Neural cell (in vitro differentiated cells): Measurements from ENCODE around the gene TMED6. TPM values are rescaled to one million over a fixed set of nuclear protein-coding genes. Genes with fewer than 3 reads are reported as not detected.

Experiments
- H2AFZ ChIP-seq: fragments of 200-600, 300-800 bp; sonication (generic), shearing (Covaris generic); 2 replicates; pipeline ENCODE4 v1.6.0; 2014; ENCODE audit warnings: low read depth, mild to moderate bottlenecking, antibody characterized with exemption, low read length, moderate library complexity
- H3F3A ChIP-seq: fragments of 200-600 bp; shearing (Covaris generic); 2 replicates; pipeline ENCODE4 v1.6.1; 2016; ENCODE audit warnings: mild to moderate bottlenecking, moderate library complexity, mixed read lengths, antibody characterized with exemption, low read length; ENCODE audit not compliant: insufficient read depth, poor library complexity, severe bottlenecking
- H3K27ac ChIP-seq: fragments of 200-600, 300-800 bp; sonication (generic), shearing (Covaris generic); 2 replicates; pipeline ENCODE4 v1.5.1; 2014; ENCODE audit warnings: mild to moderate bottlenecking, low read length, moderate library complexity
- H3K27me3 ChIP-seq: fragments of 300-800, 200-600 bp; sonication (generic), shearing (Covaris generic); 2 replicates; pipeline ENCODE4 v1.6.0; 2014; ENCODE audit warnings: mild to moderate bottlenecking, low read depth, low read length, moderate library complexity; ENCODE audit not compliant: insufficient read depth
- H3K36me3 ChIP-seq: fragments of 300-800, 200-600 bp; sonication (generic), shearing (Covaris generic); 2 replicates; pipeline ENCODE4 v1.5.1; 2014; ENCODE audit warnings: mild to moderate bottlenecking, antibody characterized with exemption, low read length, moderate library complexity; ENCODE audit not compliant: insufficient read depth
- H3K4me2 ChIP-seq: fragments of 300-800, 200-600 bp; sonication (generic), shearing (Covaris generic); 2 replicates; pipeline ENCODE4 v1.6.0; 2014; ENCODE audit warnings: mild to moderate bottlenecking, low read length
- H3K4me3 ChIP-seq: fragments of 300-800, 200-600 bp; sonication (generic), shearing (Covaris generic); 2 replicates; pipeline ENCODE4 v1.5.1; 2014; ENCODE audit warnings: mild to moderate bottlenecking, low read length, moderate library complexity
- H3K79me2 ChIP-seq: fragments of 200-600 bp; shearing (Covaris generic); replicated peaks from 2 replicates; pipeline ENCODE4 v1.6.0; 2014; ENCODE audit warnings: mild to moderate bottlenecking, low read length, moderate library complexity; ENCODE audit not compliant: insufficient read depth
- H3K9ac ChIP-seq: fragments of 300-800, 200-600 bp; sonication (generic), shearing (Covaris generic); 2 replicates; pipeline ENCODE4 v1.6.1; 2016; ENCODE audit warnings: mild to moderate bottlenecking, low read length, mixed read lengths
- H3K9me2 ChIP-seq: fragments of 200-600 bp; shearing (Covaris generic); 2 replicates; pipeline ENCODE4 v1.6.1; 2016; ENCODE audit warnings: mild to moderate bottlenecking, low read length, mixed read lengths; ENCODE audit not compliant: insufficient read depth
- H3K9me3 ChIP-seq: fragments of 200-600, 300-800 bp; sonication (generic), shearing (Covaris generic); 2 replicates; pipeline ENCODE4 v1.6.1; 2016; ENCODE audit warnings: mild to moderate bottlenecking, mixed run types, low read length, moderate library complexity, mixed read lengths
- H4K20me1 ChIP-seq: fragments of 200-600 bp; shearing (Covaris generic); 2 replicates; pipeline ENCODE4 v1.6.1; 2016; ENCODE audit warnings: mild to moderate bottlenecking, mixed run types; ENCODE audit not compliant: insufficient read depth
- EZH2 ChIP-seq: fragments of 200-600, 300-800 bp; shearing (Covaris generic), sonication (generic); IDR thresholded peaks from 2 replicates; pipeline ENCODE4 v1.6.1; 2014; ENCODE audit warnings: antibody characterized with exemption, low read length, borderline replicate concordance, mild to moderate bottlenecking; ENCODE audit not compliant: insufficient read depth, poor library complexity, severe bottlenecking
- MXI1 ChIP-seq: fragments of 450-650 bp; conservative IDR thresholded peaks from 2 replicates; pipeline ENCODE4 v1.6.1; 2014; ENCODE audit warnings: antibody characterized with exemption, mild to moderate bottlenecking; ENCODE audit not compliant: poor library complexity, severe bottlenecking
- POLR2AphosphoS5 ChIP-seq: IDR thresholded peaks from 2 replicates; pipeline ENCODE4 v1.6.1; 2012
- RAD21 ChIP-seq: fragments of 450-650 bp; conservative IDR thresholded peaks from 2 replicates; pipeline ENCODE4 v1.6.1; 2014; ENCODE audit warnings: antibody characterized with exemption, mild to moderate bottlenecking, moderate library complexity
- REST ChIP-seq: IDR thresholded peaks from 2 replicates; pipeline ENCODE4 v1.6.1; 2012; ENCODE audit warnings: borderline replicate concordance
- SMC3 ChIP-seq: fragments of 450-650 bp; conservative IDR thresholded peaks from 2 replicates; pipeline ENCODE4 v1.6.1; 2014; ENCODE audit warnings: antibody characterized with exemption, mild to moderate bottlenecking, moderate library complexity; ENCODE audit not compliant: poor library complexity
- TAF1 ChIP-seq: IDR thresholded peaks from 2 replicates; pipeline ENCODE4 v1.6.1; 2012; ENCODE audit warnings: low read depth
- polyA plus RNA-seq: library from polyadenylated mRNA; depleted of rRNA; stranded (reverse); fragments of >200 nt; gene quantifications from 2 replicates; pipeline ENCODE4 v1.2.3, GENCODE V29; 2014
- TF ChIP-seq, protein P1 (sequence below): fragments of 450-650 bp; IDR thresholded peaks from 2 replicates; pipeline ENCODE4 v1.5.1; 2014; ENCODE audit warnings: antibody characterized with exemption, mild to moderate bottlenecking, moderate library complexity; ENCODE audit not compliant: poor library complexity, severe bottlenecking

The TMED6 gene
- polyA plus RNA-seq, 1 donor from 2014 or later, result not detected

DNA sequence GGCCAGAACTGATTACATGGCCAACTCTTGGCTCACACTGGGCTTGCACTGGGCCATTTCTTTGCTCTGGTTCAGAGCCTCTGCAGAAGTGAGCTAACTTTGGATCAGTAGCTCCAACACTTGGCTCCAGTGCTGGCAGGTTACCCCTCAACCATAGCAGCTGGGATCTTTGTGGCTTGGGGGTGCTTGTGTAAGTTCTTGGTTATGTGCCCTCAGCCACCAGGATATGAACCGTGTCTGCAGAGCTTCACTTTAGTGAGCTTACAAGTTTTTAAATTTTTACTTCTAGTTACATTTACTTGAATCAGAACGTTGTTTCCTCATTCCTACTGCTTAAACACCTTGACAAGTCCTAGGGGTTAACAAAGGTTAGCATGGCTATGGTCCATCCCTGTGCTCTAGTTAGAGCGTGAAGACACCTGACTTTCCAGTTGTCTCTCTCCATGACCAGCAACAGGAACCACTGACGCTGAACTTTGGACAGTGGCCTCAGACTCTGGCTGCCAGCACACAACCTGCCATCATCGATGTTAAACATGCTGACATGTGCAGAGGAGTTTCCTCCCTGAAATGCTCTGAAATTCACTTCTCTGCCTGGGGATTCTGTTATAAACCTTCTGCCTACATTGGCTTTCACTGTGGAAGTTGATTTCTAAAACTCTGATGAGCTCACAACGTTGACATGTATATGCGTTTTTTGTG lies 25.3 kb downstream of the TMED6 start:
- Histone ChIP-seq H3K27me3 (no peaks in the 10 kb centered on the region), H3K79me2 (peaks cover 34% of the 10 kb centered on the region), H3K4me3 (no peak overlapping the region), H3K27ac (no peak overlapping the region), H3K9me3 (no peaks in the 10 kb centered on the region), H4K20me1 (peaks cover 6% of the 10 kb centered on the region), H3K4me2 (no peak overlapping the region), H3K9me2 (no peaks in the 10 kb centered on the region), H3K9ac (no peak overlapping the region), H3K36me3 (peaks cover 9% of the 10 kb centered on the region), H2AFZ (no peak overlapping the region), H3F3A (no peaks in the 10 kb centered on the region)
- TF ChIP-seq SMC3, result no peak
- no peak for TF ChIP-seq EZH2
- no peak for TF ChIP-seq TAF1

- Histone ChIP-seq H3K4me3 (no peak overlapping the region), H3K79me2 (peaks cover 34% of the 10 kb centered on the region), H3K4me2 (no peak overlapping the region), H3F3A (no peaks in the 10 kb centered on the region), H3K27ac (no peak overlapping the region), H3K9ac (no peak overlapping the region), H4K20me1 (peaks cover 6% of the 10 kb centered on the region), H3K9me2 (no peaks in the 10 kb centered on the region), H2AFZ (no peak overlapping the region), H3K9me3 (no peaks in the 10 kb centered on the region), H3K27me3 (no peaks in the 10 kb centered on the region), H3K36me3 (peaks cover 9% of the 10 kb centered on the region)
- TF ChIP-seq, protein P1, sequence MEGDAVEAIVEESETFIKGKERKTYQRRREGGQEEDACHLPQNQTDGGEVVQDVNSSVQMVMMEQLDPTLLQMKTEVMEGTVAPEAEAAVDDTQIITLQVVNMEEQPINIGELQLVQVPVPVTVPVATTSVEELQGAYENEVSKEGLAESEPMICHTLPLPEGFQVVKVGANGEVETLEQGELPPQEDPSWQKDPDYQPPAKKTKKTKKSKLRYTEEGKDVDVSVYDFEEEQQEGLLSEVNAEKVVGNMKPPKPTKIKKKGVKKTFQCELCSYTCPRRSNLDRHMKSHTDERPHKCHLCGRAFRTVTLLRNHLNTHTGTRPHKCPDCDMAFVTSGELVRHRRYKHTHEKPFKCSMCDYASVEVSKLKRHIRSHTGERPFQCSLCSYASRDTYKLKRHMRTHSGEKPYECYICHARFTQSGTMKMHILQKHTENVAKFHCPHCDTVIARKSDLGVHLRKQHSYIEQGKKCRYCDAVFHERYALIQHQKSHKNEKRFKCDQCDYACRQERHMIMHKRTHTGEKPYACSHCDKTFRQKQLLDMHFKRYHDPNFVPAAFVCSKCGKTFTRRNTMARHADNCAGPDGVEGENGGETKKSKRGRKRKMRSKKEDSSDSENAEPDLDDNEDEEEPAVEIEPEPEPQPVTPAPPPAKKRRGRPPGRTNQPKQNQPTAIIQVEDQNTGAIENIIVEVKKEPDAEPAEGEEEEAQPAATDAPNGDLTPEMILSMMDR, result no peak
- TF ChIP-seq EZH2, result no peak
- no peak for TF ChIP-seq MXI1
- TF ChIP-seq TAF1, result no peak
- no peak for TF ChIP-seq REST
- TF ChIP-seq RAD21, result no peak
- no peak for TF ChIP-seq POLR2AphosphoS5
These were observed 25.8 kb downstream of the TMED6 start for GRCh38 chr16:69325784-69326171.
